H54 (cell line): ENCODE data around the gene LIPI.
"Not testable (repeated sequence)": the region's sequence is repeated elsewhere in the genome, so short reads cannot be mapped to it uniquely, and the experiment has no call there.

Source experiments
- DNase-seq: peaks from one replicate; pipeline ENCODE4 v3.0.0; 2011; ENCODE audit warnings: low spot score, mixed read lengths; ENCODE audit not compliant: insufficient read length
- FAIRE-seq: peaks from 3 replicates; lab custom pipeline; 2011; peaks lifted over from hg19 to GRCh38; lab: Jason Lieb, UNC
- POLR2A ChIP-seq: IDR thresholded peaks from 2 replicates; pipeline ENCODE4 v1.6.1; 2011; ENCODE audit warnings: low read depth, mild to moderate bottlenecking, low read length

The LIPI gene

GRCh38 chr21:14213164-14213563 is 2.4 kb upstream of the LIPI start:
- no peak for FAIRE-seq

DNA sequence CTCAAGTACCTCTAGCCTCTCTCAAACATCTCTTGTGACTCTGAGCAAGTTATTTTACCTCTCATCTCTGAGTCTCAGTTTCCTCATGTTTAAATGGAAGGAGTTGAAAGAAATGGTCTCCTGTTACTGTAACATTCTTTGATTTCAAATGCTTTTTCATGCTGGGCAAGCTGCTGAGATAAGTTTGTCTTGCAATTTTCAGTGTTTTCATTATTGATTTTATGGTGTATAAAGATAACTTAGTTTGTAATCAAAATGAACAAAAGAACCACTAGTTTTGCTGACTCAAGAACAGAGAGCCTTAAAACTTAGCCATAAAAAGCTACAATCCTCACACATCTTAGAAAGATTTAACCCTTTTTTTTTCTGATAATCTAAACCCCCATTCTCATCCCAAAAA is 4.5 kb downstream of the LIPI start:
- TF ChIP-seq POLR2A, result no peak
- no peak for DNase-seq
- no peak for FAIRE-seq

More at GRCh38 chr21:14213164-14213563, 2.4 kb upstream of the LIPI start:
- DNase-seq, result no peak
- TF ChIP-seq POLR2A, result no peak

DNA sequence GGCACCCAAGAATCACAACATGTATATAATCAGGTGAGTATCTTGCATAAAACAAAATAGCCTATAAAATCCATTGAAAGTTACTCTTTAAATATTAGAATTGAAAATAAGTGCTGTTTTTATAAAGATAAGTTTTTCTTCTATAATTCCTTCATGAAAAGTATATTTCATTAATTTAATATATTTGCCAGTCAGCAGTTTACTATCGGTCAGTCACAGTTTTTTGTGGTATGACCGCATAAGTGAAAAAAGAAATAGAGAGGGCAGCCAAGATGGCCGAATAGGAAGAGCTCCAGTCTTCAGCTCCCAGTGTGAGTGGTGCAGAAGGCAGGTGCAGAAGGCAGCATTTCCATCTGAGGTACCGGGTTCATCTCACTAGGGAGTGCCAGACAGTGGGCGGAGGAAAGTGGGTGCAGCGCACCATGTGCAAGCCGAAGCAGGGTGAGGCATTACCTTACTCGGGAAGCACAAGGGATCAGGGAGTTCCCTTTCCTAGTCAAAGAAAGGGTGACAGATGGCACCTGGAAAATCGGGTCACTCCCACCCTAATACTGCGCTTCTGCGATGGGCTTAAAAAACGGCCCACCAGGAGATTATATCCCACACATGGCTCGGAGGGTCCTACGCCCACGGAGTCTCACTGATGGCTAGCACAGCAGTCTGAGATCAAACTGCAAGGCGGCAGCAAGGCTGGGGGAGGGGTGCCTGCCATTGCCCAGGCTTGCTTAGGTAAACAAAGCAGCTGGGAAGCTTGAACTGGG is 44.1 kb downstream of the LIPI start:
- not testable (repeated sequence) for DNase-seq, FAIRE-seq

- DNase-seq (no peak), FAIRE-seq (no peak)
- no peak for TF ChIP-seq POLR2A
Measured at GRCh38 chr21:14143999-14144398, 66.8 kb downstream of the LIPI start.

DNA sequence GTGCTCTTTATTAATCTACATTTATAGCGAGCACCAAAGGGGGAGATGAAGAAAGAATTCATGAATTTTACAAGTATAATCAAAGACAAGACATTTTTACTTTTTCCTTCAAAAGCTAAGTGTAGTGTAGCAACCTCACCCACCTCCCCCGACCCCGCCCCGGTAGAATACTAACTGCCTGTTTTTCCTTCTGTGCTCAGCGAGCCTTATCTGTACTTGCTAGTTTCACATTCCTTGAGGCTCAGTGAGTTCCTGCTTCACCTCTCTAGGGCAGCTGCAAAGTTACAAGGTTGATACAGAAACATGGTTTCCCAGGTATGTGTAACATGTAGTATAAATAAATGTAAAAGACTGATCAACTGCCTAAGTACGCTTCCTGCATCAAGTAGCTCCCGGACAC is 86.5 kb downstream of the LIPI start:
- DNase-seq (no peak), FAIRE-seq (no peak)
- TF ChIP-seq POLR2A, result no peak

DNA sequence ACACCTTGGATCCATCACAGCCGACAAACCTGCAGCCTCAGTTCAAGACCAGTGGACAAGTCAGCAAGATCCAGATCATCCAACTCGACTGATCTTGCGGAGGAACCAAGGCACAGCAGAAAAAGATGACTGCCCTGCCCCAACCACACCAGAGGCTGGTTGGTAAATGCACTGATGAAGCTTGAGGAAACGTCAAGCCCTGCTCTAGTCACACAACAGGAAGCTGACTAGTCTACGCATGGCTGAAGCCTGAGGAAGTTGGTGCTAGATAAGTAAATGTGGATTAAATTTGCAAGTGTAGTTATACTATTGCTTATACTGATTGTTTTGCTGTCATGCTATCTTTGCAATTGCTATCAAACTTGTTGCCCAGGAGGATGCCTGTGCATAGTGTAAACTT is 89.0 kb downstream of the LIPI start:
- no peak for DNase-seq
- no peak for FAIRE-seq
- no peak for TF ChIP-seq POLR2A

- DNase-seq, result peak; percentile 16
- TF ChIP-seq POLR2A, result no peak
- FAIRE-seq, result no peak
Measured at GRCh38 chr21:14120091-14120734, 90.5 kb downstream of the LIPI start.

- no peak for TF ChIP-seq POLR2A
- DNase-seq (peak; percentile 5), FAIRE-seq (no peak)
Measured at GRCh38 chr21:14119038-14119437, 91.7 kb downstream of the LIPI start.

DNA sequence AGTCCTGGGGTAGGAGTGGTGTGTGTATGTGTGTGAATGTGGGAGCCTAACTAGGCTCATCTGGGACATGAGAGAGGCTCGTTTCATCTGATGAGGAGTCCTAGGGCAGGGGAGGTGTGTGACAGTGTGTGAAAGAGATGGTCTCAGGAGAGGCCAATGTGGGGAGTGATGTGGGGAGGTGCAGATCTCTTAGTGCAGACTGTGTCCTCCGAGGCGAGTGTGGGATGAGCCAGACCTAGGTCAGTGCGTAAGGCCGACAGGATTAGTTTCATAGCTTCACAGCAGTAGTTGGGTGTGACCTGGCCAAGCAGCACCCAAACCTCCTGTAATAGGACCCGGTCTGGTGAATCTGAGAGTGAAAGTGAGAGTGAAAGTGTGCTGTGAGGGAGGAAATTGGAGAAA is 94.7 kb downstream of the LIPI start:
- DNase-seq, result no peak
- no peak for TF ChIP-seq POLR2A
- no peak for FAIRE-seq

GRCh38 chr21:14115646-14116045 is 95.1 kb downstream of the LIPI start:
- FAIRE-seq (no peak), DNase-seq (no peak)
- no peak for TF ChIP-seq POLR2A

- no peak for TF ChIP-seq POLR2A
- DNase-seq, result no peak
- FAIRE-seq, result no peak
Measured at GRCh38 chr21:14114251-14114650, 96.5 kb downstream of the LIPI start.

GRCh38 chr21:14104564-14104963 is 106.2 kb downstream of the LIPI start:
- DNase-seq, FAIRE-seq: not testable (repeated sequence)

GRCh38 chr21:14099570-14099969 is 111.2 kb downstream of the LIPI start:
- TF ChIP-seq POLR2A, result no peak
- DNase-seq (no peak), FAIRE-seq (no peak)

GRCh38 chr21:14097881-14098499 is 112.8 kb downstream of the LIPI start:
- TF ChIP-seq POLR2A, result no peak
- DNase-seq (no peak), FAIRE-seq (no peak)
